CD4-positive, alpha-beta T cell treated with Interleukin-4 for 4 hours (primary cell): ENCODE results near the gene IL19.
"Not testable (repeated sequence)": the region's sequence is repeated elsewhere in the genome, so short reads cannot be mapped to it uniquely, and the experiment has no call there.

Source experiments
- DNase-seq: peaks from one replicate; pipeline ENCODE4 v3.0.0-alpha.2; 2020

The IL19 gene

DNA sequence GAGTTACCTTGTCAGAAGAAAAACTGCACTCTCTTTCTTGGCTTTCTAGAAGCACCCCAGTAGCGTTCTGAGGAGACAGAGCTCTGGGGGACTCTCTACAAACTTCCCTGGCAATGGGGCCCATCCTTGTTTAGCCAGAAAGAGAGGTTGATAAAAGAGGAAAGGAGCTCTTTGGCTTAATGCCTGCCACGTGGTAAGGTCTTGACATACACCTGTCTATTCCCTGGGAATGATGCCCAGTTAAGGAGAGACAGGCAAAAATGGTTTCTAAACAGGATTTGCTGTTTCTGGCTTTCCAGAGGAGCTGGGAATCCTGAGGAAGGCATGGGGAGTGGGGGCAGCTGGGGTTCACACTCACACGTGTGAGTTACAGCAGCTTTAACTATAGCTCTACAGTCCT is 64.6 kb downstream of the IL19 start:
- no peak for DNase-seq

DNA sequence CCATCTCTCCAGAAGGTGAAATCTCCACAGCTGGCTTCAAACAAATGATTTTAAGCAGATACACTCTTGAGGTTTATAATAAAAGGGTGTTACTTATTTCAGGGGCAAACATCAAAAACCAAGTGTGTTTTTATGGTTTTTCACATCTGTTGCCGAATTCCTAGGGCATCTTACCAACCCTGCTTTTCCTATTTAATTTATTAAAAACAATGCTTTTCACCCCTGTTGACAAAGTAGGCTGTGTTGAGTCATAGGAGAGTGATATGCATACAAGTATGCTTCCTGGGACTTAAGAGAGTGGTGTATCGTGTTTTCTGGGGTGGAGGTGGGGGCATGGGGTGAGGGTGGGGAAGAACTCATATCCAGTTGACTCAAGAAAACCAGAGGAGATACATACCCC is 65.5 kb downstream of the IL19 start:
- no peak for DNase-seq

DNA sequence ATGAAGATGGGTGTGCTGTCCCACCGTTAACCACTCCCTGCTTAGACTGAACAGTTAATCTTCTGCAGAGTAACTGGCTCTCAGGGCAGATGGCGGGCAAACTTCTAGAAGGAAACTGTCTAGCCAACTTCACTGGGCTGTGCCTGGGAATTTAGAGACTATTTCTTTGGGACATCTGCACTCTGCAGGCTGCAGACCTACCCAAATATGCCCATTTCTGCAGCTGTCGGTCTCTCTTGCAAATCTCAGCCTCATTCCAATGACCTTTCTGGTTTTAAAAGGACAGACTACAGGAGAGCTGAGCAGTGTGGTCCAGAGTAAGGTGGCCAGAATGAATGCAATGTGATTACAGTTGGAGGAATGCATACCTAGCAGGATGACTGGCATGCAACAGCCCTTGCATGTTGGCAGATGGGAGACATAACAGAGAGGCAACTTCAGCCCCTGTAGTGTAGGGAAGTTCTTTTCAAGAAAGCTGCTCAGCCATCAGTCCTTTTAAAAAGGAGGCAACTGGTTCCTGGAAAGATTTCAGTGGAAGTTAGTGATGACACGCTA is 68.5 kb downstream of the IL19 start:
- DNase-seq = no peak

DNA sequence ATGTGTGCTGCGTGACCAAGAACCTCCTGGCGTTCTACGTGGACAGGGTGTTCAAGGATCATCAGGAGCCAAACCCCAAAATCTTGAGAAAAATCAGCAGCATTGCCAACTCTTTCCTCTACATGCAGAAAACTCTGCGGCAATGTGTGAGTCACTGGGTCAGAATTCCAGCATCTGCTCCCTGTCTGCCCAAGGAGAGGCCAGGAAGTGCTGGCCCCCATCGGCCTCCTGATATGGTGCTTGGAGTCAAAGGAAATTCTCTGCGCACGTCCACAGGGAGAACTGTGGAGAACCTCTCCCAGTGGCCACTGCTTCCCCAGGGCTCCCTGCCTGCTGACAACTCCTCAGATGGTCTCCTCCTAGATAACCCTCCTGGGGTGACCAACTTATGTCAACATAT is 69.3 kb downstream of the IL19 start:
- no peak for DNase-seq

DNA sequence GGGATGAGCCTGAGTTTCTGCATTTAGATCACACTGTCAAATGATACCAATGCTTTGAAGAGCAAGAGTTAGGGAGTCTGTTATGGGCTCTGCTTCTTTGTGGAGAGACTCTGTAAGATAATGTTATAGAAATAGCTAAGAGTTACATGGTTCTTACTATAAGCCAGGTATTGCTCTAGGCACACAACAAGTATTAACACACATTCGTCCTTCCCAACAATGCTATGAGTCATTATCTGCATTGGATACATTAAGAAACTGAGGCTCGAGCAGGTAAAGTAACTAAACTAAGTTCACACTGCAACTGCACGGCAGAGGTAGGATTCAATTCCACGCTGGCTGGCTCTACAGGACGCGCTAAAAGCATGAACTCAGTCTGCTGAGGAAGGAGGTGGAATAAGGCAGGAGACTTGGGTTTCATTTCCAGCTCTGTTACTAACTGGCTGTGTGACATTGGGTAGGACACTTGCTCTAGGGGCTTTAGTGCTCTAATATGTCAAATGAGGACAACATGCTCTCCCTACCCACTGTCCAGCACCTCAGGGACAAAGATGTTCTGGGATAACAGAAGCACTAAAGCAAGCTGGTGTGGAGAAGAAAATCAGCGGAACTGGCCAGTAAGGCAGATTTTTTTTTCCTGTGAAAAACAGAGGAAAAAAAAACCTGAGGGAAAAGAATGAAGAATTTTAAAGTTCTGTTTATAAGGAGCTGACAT is 71.2 kb downstream of the IL19 start:
- DNase-seq = no peak

DNA sequence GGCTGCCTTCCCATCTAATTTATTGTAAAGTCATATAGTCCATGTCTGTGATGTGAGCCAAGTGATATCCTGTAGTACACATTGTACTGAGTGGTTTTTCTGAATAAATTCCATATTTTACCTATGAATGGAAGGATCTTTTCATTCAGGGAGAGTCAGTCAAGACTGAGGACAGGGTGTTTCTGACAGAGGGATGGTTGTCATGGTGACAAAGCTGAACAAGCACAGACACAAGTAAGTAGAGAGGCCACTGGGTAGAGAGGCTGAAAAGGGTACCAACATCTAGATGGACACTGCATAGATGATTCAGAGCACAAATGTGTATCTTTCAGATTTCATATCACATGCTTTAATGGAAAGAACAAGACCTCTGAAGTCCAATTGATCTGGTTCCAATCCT is 72.3 kb downstream of the IL19 start:
- DNase-seq = no peak

DNA sequence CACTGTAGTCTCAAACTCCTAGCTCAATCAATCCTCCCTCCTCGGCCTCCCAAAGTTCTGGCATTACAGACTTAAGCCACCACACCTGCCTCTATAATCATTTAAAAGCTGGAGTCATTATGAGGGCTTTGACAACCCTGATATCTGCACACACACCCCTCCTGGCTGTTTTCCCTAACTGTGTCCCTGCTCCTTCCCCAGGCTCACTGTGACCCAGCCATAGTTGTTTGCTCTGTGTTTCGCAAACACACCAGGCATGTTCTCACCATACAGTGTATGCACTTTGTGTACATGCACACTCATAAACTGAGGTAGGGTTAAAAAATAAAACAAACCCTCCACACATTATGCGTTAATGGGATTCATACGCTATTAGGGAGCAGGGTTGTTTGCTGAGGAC is 73.1 kb downstream of the IL19 start:
- DNase-seq = no peak

DNA sequence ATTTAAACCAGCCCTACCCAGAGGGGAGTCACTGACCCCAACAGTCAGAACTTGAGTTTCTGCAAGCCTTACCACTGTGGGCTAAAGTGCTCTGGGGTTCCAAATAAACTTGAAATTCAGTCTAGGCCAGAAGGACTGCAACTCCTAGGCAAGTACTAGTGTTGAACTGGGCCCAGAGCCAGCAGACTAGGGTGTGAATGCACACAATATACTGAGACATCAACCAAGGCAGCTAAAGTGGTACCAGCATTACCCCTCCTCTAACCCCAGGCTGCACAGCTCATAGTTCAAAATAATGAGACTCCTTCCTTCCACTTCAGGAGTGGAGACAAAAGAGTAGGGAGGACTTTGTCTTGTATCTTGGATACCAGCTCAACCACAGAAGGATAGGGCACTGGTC is 75.9 kb downstream of the IL19 start:
- DNase-seq = no peak

DNA sequence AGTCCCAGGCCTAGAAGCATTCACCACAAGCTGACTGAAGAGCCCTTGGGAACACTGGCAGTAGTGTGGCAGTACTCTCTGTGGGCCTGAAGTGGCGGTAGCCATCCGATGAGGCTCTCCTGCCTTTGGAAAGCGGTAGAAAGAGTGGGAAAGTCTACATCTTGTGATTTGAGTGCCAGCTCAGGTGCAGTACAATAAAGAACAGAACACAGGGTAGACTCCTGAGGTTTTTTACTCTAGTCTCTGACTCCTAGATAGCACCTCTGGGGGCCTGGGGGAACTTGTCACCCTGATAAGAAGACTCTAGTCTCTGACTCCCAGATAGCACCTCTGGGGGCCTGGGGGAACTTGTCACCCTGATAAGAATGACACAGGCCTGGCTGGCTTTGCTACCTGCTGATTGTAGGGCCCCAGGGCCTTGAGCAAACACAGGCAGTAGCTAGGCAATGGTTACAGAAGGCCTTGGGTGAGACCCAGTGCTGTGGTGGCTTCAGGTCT is 76.8 kb downstream of the IL19 start:
- DNase-seq = no peak

DNA sequence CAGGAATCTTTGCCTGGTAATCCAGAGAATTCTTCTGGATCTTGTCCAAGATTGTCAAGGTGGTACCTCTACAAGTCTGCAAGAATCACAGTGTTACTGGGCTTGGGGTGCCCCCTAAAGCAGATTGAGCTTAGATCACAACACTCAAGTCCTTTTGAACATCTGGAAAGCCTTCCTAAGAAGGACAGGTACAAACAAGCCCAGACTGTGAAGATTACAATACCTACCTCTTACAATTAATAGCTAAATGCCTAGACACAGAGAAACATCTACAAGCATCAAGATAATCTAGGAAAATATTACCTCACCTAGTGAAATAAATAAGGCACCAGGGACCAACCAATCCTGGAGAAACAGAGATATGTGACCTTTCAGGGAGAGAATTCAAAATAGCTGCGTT is 77.4 kb downstream of the IL19 start:
- DNase-seq = no peak

DNA sequence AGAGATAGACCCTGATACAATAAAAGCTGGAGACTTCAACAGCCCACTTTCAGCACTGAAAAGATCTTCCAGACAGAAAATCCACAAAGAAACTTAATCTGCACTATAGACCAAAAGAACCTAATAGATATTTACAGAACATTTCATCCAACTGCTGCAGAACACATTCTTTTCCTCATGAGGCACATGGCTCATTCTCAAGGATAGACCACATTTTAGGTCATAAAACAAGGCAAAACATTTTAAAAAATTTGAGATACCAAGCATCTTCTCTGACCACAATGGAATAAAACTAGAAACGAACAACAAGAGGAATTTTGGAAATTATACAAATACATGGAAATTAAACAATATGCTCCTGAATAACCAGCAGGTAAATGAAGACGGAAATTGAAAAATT is 79.8 kb downstream of the IL19 start:
- no peak for DNase-seq

DNA sequence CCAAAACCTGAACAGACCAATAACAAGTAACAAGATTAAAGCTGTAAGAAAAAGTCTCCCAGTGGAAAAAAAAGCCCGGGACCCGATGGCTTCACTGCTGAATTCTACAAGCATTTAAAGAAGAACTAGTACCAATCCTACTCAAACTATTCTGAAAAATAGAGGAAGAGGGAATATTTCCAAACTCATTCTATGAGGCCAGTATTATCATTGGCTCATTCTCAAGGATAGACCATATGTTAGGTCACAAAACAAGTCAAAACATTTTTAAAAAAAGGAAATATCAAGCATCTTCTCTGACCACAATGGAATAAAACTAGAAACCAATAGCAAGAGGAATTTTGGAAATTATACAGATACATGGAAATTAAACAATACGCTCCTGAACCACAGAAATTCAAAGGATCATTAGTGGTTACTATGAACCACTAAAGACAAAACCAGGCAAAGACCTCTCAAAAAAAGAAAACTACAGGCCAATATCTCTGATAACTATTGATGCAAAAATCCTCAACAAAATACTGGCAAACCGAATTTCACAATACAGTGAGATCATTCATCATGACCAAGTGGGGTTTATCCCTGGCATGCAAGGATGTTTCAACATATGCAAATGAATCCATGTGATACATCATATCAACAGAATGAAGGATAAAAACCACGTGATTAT is 80.9 kb downstream of the IL19 start:
- DNase-seq = no peak

DNA sequence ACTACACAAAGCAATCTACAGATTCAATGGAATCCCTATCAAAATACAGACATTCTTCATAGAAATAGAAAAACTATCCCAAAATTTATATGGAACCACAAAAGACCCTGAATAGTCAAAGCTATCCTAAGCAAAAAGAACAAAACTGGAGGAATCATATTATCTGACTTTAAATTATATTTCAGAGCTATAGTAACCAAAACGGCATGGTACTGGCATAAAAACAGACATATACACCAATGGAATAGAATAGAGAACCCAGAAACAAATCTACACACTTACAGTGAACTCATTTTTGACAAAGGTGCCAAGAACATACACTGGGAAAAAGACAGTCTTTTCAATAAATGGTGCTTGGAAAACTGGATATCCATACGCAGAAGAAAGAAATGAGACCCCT is 82.1 kb downstream of the IL19 start:
- DNase-seq = not testable (repeated sequence)

DNA sequence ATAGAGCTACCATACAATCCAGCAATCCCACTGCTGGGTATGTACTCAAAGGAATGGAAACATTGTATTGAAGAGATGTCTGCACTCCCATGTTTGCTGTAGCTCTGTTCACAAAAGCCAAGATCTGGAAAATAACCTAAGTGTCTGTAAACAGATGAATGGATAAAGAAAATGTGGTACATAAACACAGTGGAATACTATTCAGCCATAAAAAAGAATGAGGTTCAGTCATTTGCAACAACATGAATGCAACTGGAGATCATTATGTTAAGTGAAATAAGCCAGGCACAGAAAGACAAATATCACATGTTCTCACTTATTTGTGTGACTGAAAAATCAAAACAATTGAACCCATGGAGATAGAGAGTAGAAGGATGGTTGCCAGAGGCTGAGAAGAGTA is 83.1 kb downstream of the IL19 start:
- not testable (repeated sequence) for DNase-seq

DNA sequence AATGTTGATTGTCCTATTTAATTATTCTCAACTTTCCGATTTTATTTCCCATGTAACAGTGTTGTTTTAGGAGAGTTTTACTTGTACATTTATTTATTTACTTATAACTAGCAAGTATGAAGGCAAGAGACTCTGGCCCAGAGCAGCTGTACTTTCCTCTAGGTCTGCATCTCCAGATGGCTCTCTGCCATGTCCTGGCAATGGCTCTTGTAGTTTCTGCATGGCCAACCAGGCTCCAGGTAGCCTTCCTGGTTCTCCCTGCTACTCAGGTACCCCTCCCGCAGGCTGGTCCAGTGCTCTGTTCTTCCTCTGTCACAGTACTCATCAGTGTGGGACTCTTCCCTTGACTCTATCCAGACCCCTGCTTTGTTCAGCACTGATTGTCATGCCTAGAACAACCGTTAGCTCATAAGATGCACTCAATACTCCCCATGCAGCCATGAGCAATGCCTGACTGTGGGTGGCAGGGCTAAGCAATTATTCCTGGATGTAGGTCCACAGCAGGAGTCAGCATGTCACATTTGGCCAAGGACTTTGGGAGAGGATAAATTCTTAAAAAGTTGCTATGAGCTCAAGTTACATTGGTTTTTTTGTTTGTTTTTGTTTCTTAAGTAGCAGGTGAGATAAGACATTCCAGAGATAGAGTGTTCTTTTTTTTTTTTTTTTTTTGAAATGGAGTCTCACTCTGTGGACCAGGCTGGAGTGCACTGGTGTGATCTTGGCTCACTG is 84.0 kb downstream of the IL19 start:
- no peak for DNase-seq

DNA sequence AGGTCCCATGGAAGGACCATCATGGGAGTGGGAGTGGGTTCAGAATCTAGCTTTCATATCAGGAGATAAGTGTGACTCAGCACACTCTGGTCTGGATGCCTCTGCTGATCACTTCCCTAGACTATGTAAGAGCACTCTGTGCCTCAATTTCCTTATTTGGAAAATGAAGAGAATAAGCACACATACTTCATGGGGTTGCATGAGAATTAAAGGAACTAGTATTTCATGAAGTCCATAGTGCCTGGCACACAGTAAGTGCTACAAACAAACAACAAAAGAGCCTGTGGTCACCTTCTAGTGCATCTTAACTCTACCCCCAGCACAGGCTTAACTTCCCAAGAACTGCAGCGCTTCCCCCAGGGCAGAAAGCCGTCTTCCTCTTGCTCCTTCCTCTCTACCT is 85.3 kb downstream of the IL19 start:
- no peak for DNase-seq

DNA sequence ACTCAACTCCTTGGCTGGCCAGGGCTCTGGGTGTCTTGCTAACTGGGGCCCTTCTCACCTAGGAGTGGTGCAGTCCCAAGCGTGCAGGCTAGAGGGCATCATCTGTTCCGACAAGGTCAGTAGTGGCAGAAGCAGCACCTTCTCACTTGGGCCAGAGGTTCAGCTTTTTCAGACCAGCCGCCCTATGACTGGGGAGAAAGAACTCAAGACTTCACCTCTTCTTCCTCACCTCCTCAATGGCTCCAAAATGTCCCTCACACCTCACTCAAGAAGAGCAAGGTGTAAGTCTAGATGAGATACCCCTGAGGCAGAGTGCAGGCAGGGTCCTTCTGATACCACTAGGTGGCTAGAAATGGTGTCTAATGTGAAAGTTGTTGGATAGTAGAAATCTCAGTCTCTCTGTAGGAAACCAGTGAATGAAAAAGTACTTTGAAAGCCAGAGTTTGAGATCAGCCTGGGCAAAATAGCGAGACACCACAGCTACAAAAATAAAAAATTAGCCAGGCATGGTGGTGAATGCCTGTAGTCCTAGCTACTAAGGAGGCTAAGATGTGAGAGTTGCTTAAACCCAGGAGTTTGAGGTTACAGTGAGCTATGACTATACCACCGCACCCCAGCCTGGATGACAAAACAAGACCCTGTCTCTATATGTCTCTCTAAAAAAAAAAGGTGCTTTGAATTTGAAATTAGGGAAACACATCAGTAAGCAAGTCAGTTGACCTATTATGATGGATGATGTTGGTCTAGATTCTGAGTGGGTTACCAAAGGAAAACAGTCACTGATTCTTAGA is 86.3 kb downstream of the IL19 start:
- peak; percentile 6 for DNase-seq

DNA sequence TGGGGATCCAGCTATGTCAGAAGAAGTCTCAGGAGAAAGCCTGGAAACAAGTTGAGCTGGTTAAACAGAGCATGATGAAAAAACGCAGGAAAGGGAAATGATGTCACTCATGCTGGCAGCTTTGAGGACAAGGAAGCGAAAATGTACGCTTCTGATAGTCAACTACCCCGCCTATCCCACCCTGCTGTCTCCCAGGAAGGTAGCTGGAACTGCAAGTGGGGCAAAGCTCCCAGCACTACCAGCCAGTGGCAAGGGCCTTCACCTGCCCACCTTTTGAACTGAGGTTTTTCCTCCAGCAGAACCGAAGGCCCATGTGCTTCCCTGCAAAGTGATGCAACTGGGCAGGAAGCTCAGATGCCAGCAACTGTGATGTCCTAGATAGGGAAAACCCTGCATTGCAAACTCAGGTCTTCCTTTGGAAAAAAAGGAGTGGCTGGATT is 88.5 kb downstream of the IL19 start:
- DNase-seq = no peak

DNA sequence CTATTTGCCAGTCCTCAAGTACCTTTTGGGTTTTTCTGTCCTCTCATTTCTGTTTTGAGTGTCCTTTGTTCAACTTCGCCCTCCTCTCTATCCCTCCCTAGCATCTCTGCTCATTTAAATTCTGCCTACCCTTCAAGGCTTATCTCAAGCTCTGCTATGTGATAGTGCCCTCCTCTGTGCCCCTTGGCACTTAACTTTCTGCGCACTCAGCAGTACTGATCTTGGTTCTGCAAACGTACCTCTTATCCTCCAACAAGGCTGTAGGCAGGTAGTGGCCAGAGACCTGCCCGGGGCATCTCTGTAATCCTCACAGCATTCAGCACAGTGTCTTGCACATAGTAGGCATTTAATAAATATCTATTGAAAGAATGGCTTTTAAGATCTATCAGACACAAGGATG is 89.6 kb downstream of the IL19 start:
- DNase-seq = no peak

DNA sequence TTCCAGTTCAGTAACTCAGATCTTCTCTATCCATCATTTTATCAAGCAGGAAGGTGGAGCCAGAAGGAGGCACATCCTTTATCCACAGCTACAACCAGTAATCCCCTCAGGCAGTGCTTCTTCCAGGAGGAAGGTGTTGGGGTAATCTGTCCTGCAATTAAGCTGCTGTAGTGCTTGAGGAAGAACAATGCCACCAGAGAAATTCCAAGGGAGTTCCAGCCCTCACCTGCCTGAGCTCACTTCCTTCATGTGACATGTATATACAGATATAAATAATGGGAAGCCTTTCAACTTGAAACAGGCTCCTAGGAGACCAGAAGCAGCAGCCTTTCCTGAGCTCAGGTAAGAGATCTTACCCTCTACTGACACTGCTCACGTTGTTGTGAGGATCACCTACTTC is 92.7 kb downstream of the IL19 start:
- DNase-seq = no peak

DNA sequence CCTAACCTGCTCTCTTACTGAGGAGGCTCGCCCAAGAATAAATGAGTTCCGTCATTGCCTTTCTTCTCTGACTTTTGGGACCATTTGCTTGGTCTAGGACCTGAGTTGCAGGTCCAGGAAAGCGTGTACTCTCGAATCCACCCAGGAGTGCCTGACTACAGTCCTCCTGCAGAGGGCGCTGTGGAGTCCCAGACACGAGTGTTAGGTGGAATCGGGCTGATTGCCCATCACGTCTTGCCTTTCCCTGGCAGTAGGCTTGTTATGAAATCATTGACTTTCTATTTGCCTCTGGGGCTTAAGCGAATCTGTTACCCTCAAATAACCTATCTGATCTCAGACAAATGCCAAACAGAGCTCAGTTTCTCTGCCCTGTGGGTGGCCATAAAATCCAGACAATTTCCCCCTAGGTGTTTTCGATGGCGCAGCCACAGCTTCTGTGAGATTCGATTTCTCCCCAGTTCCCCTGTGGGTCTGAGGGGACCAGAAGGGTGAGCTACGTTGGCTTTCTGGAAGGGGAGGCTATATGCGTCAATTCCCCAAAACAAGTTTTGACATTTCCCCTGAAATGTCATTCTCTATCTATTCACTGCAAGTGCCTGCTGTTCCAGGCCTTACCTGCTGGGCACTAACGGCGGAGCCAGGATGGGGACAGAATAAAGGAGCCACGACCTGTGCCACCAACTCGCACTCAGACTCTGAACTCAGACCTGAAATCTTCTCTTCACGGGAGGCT is 94.5 kb downstream of the IL19 start, which contains the start of gene IL20:
IL20 (plus strand) TSS at position 685 of the 733 bp plus-strand sequence. CDS start 230 bp downstream, outside the sequence.
- DNase-seq = peak; percentile 75

DNA sequence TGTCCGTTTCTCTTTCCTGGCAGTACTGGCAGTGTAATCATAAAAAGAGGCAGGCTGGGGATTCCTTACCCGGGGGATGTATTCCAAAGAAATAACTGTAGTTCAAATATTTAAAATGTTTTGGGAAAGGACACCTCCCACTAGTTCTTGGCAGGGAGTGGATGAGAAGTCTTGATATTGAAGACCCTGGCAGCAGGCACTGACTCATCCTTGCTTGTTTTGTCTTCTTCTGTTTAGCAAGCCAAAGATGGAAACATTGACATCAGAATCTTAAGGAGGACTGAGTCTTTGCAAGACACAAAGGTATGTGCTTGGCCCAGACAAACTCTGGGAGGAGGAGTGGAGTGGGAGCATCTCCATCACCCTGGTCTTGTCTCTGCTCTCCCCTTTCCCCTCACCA is 95.5 kb downstream of the IL19 start:
- DNase-seq = no peak
